ENCODE results near the gene ENOX1.

GRCh38 chr13:43698009-43698408 lies 88.8 kb downstream of the ENOX1 start:
- no peak for TF ChIP-seq ZEB2 (tag by site-specific recombination; IDR thresholded peaks at IDR 0.05)
- TF ChIP-seq ZNF423 (tag by site-specific recombination; IDR thresholded peaks at IDR 0.05) = no peak
- TF ChIP-seq BCL11B (tag by site-specific recombination; IDR thresholded peaks at IDR 0.05; ENCODE audit: low read depth) = no peak
- no peak for TF ChIP-seq CTCF (tag by site-specific recombination; IDR thresholded peaks at IDR 0.05)
- TF ChIP-seq ZBTB44 (tag by site-specific recombination; IDR thresholded peaks at IDR 0.05) = no peak
- TF ChIP-seq ZFP3 (tag by site-specific recombination; IDR thresholded peaks at IDR 0.05; ENCODE audit: low read depth) = no peak
- no peak for TF ChIP-seq TCF7L2 (IDR thresholded peaks at IDR 0.05; ENCODE audit: borderline replicate concordance, low read depth, low read length)
- no peak for TF ChIP-seq ZNF785 (tag by site-specific recombination; IDR thresholded peaks at IDR 0.05)
- no peak for TF ChIP-seq ZNF530 (tag by site-specific recombination; IDR thresholded peaks at IDR 0.05; ENCODE audit: low read depth)

Measured in HEK293 (cell line).